Measurements from ENCODE around the gene MAP3K8.

DNA sequence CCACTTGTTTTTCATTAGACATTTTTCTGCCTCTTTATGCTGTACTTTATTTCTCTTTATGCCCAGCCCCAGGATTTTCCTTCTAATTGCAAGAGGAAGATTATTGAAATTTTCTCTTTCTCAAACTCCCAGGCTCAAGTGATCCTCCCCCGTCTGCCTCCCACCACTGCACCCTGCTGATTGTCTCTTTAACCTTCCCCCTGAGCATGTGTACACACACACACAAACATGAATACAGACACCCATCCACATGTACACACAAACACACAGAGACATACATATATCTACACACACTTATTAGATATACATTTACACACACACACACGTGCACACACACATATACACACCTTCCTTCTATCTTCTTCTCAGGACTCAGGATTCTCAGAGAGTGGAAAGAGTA, 37.3 kb upstream of the MAP3K8 start:
- TF ChIP-seq, protein P1, sequence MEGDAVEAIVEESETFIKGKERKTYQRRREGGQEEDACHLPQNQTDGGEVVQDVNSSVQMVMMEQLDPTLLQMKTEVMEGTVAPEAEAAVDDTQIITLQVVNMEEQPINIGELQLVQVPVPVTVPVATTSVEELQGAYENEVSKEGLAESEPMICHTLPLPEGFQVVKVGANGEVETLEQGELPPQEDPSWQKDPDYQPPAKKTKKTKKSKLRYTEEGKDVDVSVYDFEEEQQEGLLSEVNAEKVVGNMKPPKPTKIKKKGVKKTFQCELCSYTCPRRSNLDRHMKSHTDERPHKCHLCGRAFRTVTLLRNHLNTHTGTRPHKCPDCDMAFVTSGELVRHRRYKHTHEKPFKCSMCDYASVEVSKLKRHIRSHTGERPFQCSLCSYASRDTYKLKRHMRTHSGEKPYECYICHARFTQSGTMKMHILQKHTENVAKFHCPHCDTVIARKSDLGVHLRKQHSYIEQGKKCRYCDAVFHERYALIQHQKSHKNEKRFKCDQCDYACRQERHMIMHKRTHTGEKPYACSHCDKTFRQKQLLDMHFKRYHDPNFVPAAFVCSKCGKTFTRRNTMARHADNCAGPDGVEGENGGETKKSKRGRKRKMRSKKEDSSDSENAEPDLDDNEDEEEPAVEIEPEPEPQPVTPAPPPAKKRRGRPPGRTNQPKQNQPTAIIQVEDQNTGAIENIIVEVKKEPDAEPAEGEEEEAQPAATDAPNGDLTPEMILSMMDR (IDR thresholded peaks at IDR 0.05; ENCODE audit: low read depth, low read length, poor library complexity, severe bottlenecking) = no peak
- no peak for TF ChIP-seq EZH2phosphoT487 (IDR thresholded peaks at IDR 0.05; ENCODE audit: borderline replicate concordance, low read length)

Data from DOHH2 (cell line).